ENCODE results near the gene USP34.
"Not testable (repeated sequence)": the region's sequence is repeated elsewhere in the genome, so short reads cannot be mapped to it uniquely, and the experiment has no call there.

USP34 gene

GRCh38 chr2:61148091-61148490 lies 322.8 kb downstream of the USP34 start:
- DNase-seq (ENCODE audit: low spot score): not testable (repeated sequence)

- DNase-seq (ENCODE audit: low spot score): no peak
Measured at GRCh38 chr2:61145990-61146389, 324.9 kb downstream of the USP34 start.

GRCh38 chr2:61144697-61145268 lies 326.1 kb downstream of the USP34 start:
- DNase-seq (ENCODE audit: low spot score): peak; percentile 84

DNA sequence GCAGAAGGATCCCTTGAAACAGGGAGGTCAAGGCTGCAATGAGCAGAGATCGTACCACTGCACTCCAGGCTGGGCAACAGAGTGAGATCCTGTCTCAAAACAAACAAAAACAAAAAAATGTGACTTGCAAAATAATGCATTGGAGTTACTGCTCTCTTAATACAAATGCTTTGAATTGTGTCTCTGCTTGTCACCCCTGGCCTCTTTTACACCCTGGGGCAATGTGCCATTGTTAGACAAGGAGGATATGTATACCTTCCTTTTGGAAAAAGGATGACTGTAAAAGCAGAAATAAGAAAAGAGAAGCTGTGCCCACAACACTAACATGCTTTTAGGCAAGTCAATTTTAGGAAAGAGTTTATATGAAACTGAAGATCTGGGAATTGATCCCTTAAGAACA lies 329.7 kb downstream of the USP34 start:
- DNase-seq (ENCODE audit: low spot score): no peak

DNA sequence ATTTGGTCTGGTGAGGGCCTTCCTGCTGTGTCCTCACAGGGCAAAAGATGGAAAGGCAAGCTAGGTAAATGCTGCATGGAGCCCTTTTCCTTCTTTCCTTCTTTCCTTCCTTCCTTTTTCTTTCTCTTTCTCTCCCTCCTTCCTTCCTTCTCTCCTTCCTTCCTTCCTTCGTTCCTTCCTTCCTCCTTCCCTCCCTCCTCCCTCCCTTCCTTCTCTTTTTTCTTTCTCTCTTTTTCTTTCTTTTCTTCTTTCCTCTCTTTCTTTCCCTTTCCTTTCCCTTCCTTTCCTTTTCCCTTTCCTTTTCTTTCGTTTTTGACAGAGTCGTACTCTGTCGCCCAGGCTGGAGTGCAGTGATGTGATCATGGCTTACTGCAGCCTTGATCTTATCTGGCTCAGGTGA lies 332.0 kb downstream of the USP34 start:
- DNase-seq (ENCODE audit: low spot score): no peak

Data from hematopoietic multipotent progenitor cell treated with erythropoietin and hydrocortisone succinate and interleukin-3 and kit ligand, for 15 days (in vitro differentiated cells).